ENCODE data around the gene ARSG. TPM values are rescaled to one million over a fixed set of nuclear protein-coding genes. Genes with fewer than 3 reads are reported as not detected.

ARSG gene
- total and polyA plus RNA-seq, 2 of the 13 experiments (the other 11 are each of a cell fraction or from before 2014, with no cell fraction given), result 3.7 to 15.2 TPM

DNA sequence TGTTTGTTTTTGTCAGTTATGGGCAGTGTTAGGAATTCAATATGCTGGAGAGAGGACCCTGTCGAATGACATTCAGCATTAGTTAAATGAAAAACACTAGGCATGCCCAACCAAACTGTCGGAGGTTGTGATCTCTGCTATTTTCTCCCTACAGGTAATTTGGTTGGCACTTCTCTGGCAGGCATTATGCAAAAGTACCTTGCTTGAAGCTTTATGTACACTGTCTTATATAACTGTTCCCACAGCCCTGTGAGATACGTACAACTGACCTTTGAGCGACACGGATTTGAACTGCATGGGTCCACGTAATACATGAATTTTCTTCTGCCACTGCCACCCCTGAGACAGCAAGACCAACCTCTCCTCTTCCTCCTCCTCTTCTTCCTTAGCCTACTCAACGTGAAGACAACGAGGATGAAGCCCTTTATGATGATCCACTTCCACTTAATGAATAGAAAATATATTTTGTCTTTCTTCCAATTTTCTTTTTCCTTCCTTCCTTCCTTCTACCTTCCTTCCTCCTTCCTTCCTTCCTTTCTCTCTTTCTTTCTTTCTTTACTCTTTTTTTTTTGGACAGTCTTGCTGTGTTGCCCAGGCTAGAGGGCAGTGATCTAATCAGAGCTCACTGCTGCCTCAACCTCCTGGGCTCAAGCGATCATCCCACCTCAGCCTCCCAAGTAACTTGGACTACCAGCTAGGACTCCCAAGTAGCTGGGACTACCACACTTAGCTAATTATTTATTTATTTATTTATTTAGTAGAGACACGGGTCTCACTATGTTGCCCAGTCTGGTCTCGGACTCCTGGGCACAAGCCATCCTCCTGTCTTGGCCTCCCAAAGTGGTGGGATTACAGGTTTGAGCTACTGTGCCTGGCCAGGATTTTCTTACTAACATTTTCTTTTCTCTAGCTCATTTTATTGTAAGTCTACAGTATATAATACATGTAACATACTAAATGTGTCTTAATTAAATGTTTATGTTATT, 88.7 kb downstream of the ARSG start (continued):
- TF ChIP-seq JUNB (CRISPR knock-in tag; IDR thresholded peaks at IDR 0.05; ENCODE audit: borderline replicate concordance) (no peak), ZMYM2 (CRISPR knock-in tag; IDR thresholded peaks at IDR 0.05) (no peak), SMYD3 (CRISPR knock-in tag; IDR thresholded peaks at IDR 0.05) (no peak), FOXJ3 (CRISPR knock-in tag; IDR thresholded peaks at IDR 0.05; ENCODE audit: borderline replicate concordance) (no peak), ZNF556 (CRISPR knock-in tag; IDR thresholded peaks at IDR 0.05; ENCODE audit: borderline replicate concordance) (peak; percentile 62; the same call in 1 of the 2 replicates), MATR3 (CRISPR knock-in tag; IDR thresholded peaks at IDR 0.05) (no peak), ZBTB2 (CRISPR knock-in tag; IDR thresholded peaks at IDR 0.05; ENCODE audit: low read depth) (no peak), ZBTB38 (CRISPR knock-in tag; IDR thresholded peaks at IDR 0.05) (peak; percentile 84), HNRNPH1 (optimal IDR thresholded peaks at IDR 0.05; ENCODE audit: low read depth, low read length) (no peak), ZNF275 (CRISPR knock-in tag; IDR thresholded peaks at IDR 0.05; ENCODE audit: borderline replicate concordance) (peak; percentile 63), FOXP4 (CRISPR knock-in tag; IDR thresholded peaks at IDR 0.05) (peak; percentile 51), TSC22D2 (CRISPR knock-in tag; IDR thresholded peaks at IDR 0.05; ENCODE audit: borderline replicate concordance) (no peak), TCF7 (IDR thresholded peaks at IDR 0.05; ENCODE audit: low read depth) (0 out of 2 replicates have a peak, but pooled peaks have one; percentile 14), SRSF1 (optimal IDR thresholded peaks at IDR 0.05; ENCODE audit: low read depth, low read length) (no peak), ZNF780A (CRISPR knock-in tag; IDR thresholded peaks at IDR 0.05) (0 out of 2 replicates have a peak, but pooled peaks have one; percentile 11), ZNF484 (CRISPR knock-in tag; IDR thresholded peaks at IDR 0.05; ENCODE audit: borderline replicate concordance, low read depth) (no peak), ZSCAN12 (CRISPR knock-in tag; IDR thresholded peaks at IDR 0.05) (no peak), POLR2AphosphoS2 (IDR thresholded peaks at IDR 0.05; ENCODE audit: low read depth, low read length) (no peak), SYNCRIP (IDR thresholded peaks at IDR 0.05; ENCODE audit: insufficient read depth, low read depth, low read length) (no peak)
- TF ChIP-seq, protein P1, sequence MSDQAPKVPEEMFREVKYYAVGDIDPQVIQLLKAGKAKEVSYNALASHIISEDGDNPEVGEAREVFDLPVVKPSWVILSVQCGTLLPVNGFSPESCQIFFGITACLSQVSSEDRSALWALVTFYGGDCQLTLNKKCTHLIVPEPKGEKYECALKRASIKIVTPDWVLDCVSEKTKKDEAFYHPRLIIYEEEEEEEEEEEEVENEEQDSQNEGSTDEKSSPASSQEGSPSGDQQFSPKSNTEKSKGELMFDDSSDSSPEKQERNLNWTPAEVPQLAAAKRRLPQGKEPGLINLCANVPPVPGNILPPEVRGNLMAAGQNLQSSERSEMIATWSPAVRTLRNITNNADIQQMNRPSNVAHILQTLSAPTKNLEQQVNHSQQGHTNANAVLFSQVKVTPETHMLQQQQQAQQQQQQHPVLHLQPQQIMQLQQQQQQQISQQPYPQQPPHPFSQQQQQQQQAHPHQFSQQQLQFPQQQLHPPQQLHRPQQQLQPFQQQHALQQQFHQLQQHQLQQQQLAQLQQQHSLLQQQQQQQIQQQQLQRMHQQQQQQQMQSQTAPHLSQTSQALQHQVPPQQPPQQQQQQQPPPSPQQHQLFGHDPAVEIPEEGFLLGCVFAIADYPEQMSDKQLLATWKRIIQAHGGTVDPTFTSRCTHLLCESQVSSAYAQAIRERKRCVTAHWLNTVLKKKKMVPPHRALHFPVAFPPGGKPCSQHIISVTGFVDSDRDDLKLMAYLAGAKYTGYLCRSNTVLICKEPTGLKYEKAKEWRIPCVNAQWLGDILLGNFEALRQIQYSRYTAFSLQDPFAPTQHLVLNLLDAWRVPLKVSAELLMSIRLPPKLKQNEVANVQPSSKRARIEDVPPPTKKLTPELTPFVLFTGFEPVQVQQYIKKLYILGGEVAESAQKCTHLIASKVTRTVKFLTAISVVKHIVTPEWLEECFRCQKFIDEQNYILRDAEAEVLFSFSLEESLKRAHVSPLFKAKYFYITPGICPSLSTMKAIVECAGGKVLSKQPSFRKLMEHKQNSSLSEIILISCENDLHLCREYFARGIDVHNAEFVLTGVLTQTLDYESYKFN (CRISPR knock-in tag; conservative IDR thresholded peaks at IDR 0.05), result peak; percentile 85
